Epidermal melanocyte (primary cell): Measurements from ENCODE around the gene ADGRF5.

Experiments
- DNase-seq: peaks from one replicate; pipeline ENCODE4 v3.0.0; 2011; ENCODE audit warnings: low spot score; ENCODE audit not compliant: insufficient read length

Gene ADGRF5

GRCh38 chr6:46921731-46922130 lies at the start of gene ADGRF5:
Gene ADGRF5, minus strand, starts transcription at chr6:46921938. Its CDS starts 15,176 bp downstream, at chr6:46906762.
- DNase-seq, result no peak

DNA sequence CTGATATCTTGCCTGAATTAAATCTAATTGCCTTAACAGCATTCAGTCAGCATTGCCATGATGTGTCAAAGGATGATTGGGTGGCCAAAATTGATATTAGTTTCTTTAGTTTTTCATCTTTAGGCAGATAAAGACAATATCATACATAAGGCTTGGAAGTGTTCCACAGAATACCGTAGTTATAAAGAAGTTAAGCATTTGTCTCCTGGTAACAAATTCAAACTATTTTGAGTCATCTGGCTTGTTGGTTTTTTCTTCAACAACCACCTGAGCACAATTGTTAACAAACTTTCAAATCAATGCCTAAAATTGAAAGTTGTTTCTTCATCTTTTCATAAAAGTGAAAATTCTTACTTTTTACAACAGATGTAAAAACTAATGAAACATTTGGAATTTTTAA lies 47.5 kb upstream of the ADGRF5 start:
- DNase-seq, result no peak

DNA sequence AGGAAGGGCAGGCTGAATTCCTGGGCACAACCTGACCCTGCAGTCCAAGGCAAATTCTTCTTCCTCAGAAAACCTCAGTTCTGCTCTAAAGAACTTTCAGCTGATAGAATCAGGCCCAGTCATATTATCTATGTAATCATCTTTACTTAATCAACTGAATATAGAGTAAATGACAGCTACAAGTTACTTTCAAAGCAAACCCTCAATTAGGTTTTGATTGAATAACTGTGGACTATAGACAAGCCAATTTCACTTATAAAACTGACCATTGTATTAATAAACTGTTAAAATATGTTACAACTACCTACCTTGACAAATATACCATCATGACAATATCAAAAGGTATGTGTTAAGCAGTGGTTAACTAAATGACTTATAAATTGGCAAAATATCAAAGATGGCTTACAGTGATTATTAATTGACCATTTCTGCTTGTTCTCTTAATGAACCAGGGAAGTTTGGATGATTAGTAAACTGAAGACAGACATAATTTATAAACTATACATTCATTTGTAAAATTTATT lies 46.1 kb upstream of the ADGRF5 start:
- DNase-seq, result no peak

DNA sequence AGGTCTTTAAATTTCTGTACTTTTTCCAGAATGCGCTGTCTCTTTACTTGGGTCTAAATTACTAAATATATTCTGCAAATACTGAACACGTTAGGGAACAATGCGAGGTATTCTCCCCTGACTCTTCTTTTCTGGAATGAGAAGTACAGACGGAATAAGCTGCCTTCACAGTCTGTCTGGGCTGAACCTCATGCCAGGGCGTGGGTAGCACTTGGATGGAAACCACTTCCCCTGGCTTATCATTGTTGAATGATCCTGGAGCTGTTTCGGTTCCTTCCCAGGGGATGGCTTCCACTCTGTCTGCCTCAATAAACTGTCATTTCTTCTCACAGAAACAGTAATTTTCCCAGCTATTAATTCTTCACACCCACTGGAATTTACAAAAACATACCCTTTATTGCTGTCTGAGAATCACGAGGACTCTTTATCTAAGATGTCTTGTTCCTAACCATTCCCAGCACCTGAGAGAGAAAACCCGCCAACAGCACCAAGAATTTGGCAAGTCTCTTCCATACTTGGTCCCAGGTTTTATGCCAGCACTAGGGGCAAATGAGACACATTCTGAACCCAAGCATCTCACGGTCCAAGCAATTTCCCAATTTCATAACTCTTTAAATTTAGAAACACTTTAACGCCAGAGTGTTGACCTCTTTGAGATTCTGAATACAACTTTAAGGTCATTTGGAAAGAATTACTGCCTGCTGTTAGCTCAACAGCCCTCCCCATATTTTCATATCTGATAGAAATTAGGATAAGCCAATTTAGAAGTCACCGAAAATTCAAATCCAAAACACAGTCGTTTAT lies 43.2 kb upstream of the ADGRF5 start:
- DNase-seq, result no peak

DNA sequence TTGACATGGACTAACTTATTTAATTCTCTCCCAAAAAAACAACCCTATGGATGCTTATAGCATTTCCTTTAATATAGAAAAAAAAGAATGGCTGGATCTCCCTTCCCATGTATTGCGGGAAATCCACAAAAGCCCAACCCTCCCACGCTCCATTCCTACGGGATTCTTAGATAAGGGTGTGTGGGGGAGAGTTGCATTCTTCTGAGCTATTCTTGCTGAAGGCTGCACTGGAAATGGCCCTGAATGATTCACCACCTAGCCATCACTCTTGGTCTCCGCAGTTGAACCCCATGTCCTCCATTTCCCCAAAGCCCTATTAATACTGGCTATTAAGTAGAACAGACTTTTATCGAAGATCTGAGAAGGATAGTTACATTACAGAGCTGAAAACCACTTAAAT lies 41.9 kb upstream of the ADGRF5 start:
- DNase-seq, result no peak

DNA sequence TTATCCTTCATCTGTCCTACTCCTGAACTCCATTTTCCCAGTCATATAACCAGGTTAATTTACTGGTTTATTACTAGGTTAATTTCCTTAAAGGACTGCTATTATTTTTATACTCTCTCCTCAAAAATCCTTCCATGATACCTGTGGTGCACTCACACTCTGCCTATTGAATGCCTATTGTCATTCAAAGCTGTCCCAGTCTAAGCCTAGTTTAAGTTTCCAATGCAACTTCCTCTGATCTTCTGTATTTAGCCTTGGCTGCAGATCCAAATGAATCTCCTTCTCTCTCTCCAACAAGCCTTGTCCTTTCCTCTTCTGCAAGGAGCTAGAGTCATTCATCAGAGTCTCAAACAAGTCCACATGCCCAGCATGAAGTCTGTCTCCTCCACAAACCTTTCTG lies 41.3 kb upstream of the ADGRF5 start:
- no peak for DNase-seq

- DNase-seq, result no peak
Observed at GRCh38 chr6:46961711-46962110, 40.0 kb upstream of the ADGRF5 start.

DNA sequence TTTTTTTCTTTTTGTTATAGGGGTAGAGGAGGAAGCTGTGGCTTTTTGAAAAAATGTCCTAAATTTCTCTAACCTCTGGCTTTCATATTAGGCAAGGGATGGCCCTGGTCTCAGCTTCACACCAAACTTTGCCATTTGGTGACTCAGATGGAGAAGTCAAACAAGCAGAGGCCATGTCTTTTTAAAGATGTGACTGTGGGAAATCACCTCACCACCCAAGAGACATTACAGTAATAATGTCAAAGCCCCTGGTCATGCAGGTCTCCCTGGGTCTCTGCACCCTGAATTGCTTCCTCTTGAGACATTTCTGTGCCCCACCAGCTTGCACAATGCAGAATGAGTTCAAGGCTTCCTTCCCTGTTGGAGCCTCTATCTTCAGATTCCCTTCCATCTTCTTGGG lies 39.5 kb upstream of the ADGRF5 start:
- no peak for DNase-seq

- no peak for DNase-seq
Observed at GRCh38 chr6:46959419-46959818, 37.7 kb upstream of the ADGRF5 start.

DNA sequence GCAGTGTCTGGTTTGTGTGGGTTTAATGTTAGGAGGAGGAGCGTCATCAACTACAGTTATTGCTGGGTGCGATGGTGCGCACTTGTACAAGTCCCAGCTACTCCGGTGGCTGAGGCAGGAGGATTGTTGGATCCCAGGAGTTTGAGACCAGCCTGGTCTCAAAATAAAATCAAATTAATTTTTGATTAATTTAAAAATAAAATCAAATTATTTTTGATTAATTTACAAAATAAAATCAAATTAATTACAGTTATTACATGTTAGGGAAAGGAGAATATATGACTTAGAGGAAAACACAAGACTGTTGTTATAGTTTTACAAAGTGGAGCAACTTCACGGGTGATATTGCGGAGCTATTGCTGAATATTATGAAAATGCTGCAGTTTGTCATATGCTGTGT lies 34.7 kb upstream of the ADGRF5 start:
- no peak for DNase-seq

DNA sequence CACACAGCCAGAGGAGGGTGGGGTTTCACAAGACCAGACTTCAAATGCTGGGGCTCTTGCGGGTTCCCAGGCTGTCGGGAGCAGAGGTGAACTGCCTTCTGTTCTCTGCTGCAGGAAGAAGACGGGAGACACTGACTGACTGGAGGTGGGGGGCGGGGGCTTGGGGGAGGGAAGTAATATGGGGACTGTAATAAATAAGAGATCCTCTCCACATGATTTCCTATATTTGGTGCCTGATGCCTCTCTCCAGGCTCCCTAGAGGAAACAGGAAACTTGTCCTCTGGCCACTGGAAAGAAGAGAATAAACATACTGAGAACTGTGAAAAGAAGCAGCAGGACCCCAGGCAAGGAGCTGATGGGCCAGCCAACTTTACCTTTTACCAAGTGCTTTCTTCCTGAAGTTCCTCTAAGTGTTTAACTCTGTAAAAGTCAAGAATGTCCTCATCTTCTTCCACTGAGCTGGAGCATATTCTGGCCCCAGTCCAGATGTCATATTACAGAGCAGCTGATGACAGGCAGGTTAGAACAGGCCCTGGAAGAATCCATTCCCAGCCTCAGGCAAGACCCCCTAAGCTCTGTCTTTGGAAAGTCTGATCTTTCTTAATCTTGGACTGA lies 33.2 kb upstream of the ADGRF5 start:
- DNase-seq, result no peak

DNA sequence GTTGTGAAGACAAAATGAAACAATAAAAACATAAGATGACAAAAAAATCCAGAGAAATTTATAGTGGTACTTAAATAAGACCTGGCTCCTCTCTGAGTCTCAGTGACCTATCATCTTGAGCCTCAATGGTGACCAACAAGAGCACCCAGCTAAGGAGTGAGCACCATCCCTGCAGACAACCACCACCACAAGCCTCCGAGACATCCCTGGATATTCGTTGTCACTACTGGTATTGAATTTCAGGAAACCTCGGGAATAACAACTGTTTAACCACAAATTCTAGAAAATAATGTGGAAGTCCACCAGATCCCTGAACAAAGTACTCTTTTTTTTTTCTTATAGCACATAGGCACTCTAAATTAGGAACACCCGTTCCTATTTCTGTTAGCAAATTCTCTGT lies 32.2 kb upstream of the ADGRF5 start:
- no peak for DNase-seq

DNA sequence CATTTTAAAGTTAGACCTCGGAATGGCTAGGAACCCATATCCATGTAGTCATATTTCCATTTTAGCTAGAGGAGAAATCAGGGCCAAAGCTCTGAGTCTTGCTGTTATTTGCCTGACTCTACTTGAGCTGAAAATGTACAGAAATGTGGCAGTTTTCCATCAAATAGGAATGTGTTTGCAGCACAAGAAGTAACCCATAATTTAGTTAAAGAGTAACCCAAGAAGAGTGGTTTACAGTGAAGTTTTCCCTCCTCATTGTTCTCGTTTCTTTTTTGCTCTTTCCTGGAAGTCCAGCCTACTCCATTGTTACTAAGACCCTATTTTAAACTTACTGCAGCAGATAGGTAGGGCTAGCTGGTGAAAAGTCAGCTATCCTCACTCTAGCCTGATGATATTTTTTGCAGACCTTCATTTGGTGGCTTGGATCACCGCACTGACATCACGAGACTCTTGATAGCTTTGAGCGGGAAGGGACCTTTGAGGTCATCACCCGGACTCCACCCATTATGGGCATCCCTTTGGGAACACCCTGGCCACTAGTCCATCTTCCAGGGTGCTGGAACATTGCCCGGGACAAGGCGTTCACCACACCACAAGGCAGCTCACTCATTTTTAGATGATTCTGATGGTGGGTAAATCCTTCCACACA lies 28.0 kb upstream of the ADGRF5 start:
- DNase-seq, result no peak

- DNase-seq, result no peak
Observed at GRCh38 chr6:46948699-46949098, 27.0 kb upstream of the ADGRF5 start.

DNA sequence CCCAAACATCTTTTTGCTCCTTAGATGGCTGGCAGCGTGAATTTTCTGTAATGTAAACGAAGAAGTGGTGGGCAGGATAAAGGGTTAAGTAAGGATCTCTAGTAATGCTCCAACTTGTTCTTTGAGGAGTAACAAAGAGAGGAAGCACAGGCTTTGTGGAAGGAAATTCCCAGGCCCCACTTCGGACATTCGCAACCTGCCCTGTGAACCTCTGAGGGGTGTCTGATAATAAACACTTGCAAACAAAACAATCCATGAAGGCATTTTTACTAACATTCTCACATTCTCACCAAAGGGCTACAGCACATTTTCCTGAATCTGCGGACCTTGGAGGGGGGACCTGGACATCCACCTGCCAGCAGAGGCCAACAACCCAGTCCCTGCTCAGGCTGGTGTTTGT lies 25.8 kb upstream of the ADGRF5 start:
- no peak for DNase-seq

- DNase-seq, result no peak
Observed at GRCh38 chr6:46940433-46941226, 18.9 kb upstream of the ADGRF5 start.

DNA sequence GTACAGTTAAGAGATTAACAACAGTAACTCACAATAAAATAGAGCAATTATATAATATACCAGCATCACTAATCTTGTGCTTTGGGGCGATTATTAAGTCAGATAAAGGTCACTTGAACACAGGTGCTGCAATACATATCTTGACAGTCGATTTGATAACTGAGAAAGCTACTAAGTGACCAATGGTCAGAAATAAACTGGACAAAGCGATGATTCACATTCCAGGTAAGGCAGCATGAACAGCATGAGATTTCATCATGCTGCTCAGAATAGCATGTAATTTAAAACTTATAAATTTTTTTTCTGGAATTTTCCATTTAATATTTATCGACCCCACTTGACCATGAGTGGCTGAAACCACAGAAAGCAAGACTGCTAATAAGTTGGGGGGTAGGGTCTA lies 15.9 kb upstream of the ADGRF5 start:
- DNase-seq, result no peak

DNA sequence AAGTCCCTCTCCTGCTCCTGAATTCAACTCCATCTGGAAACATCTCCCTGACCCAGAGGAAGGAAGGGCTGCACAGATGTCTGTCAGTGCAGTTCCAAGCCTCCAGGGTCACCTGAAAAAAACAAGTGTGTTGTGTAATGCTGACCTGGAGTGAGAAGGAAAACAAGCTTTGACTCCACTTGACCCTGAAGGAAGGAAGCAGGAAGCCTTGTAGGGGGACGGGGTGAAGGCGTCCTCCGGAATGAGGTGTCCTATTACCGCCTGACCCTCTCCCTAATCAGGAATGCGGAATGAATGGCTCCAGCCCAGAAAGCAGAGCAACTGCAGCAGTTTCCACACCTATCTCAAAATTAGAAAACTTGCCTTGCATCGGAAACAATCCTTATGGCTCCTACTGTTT lies 13.9 kb upstream of the ADGRF5 start:
- no peak for DNase-seq

DNA sequence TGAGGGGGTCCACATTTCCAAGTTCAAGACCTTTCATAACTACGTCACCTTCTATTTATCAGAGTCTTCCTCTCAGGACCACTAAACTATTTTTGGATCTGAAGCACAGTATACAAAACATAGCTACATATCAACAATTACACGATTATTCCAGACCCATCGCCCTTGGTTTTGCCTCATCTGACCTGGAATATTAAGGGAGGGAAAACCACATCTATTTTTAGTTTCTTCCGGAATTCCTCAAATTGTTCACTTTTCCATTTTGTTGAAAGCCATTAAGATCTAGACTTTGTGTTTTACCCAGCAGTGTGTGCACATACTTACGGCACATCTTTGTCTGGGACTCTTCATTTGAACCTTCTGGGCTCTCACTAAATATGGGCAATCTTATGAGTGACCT lies 12.0 kb upstream of the ADGRF5 start:
- DNase-seq, result no peak

- no peak for DNase-seq
Observed at GRCh38 chr6:46932526-46933319, 11.0 kb upstream of the ADGRF5 start.

- no peak for DNase-seq
Observed at GRCh38 chr6:46931416-46931815, 9.7 kb upstream of the ADGRF5 start.
